Measurements from ENCODE around the gene ANKRD42. TPM values are rescaled to one million over a fixed set of nuclear protein-coding genes. Genes with fewer than 3 reads are reported as not detected.

The ANKRD42 gene
- total and polyA plus RNA-seq, 2 donors (not counting 3 experiments of a cell fraction or from before 2014, with no cell fraction given) = 3.3 to 6.6 TPM

DNA sequence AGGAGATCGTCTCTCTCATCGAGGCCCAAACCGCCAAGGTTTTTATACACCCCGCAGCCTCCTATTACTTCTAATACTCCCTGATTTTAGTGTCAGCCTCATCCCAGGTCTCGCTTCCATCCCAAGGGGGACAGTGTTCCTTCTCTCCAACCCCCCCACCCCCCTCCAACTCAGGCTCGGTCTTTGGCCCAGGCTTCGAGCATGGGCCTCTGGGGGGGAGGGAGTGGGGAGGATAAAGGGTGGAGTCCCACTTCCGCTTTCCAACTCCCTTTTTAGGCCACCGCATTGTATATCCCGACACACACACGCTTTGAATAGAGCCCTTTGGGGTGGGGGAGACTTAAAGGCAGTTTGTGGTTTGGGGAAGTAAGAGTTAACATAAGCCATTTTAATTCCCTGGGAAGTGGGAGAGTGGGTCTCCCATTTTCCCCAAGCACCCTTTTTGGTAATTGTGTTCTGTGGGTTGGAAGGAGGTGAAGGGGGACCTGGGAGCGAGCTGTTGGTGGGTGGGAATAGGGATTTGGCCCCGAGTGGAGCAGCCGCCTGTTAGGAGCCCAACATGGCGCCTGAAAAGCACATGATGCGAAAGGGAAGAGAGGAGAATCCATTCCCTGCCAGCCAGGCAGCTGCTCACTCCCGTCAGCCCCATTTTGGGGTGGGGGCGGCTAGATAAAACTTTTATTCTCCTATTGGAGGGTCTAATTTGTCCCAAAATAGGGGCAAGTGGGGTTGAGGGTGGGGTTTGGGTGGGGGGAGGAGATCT is 35.7 kb upstream of the ANKRD42 start:
- Histone ChIP-seq H3K4me2 (ENCODE audit: insufficient read depth, low read length) (peak overlapping the region; percentile 100), H3K4me1 (ENCODE audit: control insufficient read depth, extremely low read depth, insufficient read depth, low read length) (peaks cover 32% of the 10 kb centered on the region), H3K9me3 (replicated peaks; ENCODE audit: control insufficient read depth, insufficient read depth, low read length) (no peaks in the 10 kb centered on the region), H3K36me3 (ENCODE audit: control insufficient read depth in 2 of 2, extremely low read depth in 1 of 2, insufficient read depth in 2 of 2, low read length in 2 of 2) (peaks cover 0 to 5% of the 10 kb centered on the region in 2 experiments), H3K9ac (replicated peaks; ENCODE audit: extremely low read depth, insufficient read depth, low read length) (peak overlapping the region; percentile 99), H3K27ac (ENCODE audit: insufficient read depth, low read depth, low read length) (peak overlapping the region; percentile 98), H3K79me2 (ENCODE audit: control insufficient read depth, insufficient read depth, low read length) (peaks cover 58% of the 10 kb centered on the region), H4K20me1 (replicated peaks; ENCODE audit: control insufficient read depth, extremely low read depth, insufficient read depth, low read length) (peaks cover 13% of the 10 kb centered on the region), H3K9me1 (replicated peaks; ENCODE audit: control insufficient read depth, extremely low read depth, insufficient read depth, low read length) (no peaks in the 10 kb centered on the region), H3K27me3 (ENCODE audit: control insufficient read depth in 2 of 2, insufficient read depth in 2 of 2, low read length in 2 of 2) (no peaks in the 10 kb centered on the region), H3K4me3 (replicated peaks in 1 of 3; ENCODE audit: insufficient read depth in 1 of 3, low read depth in 1 of 3, low read length in 3 of 3) (peak overlapping the region; percentile 94 to 100 (median 100)), H2AFZ (ENCODE audit: low read depth, low read length) (no peak overlapping the region)
- ChIA-PET CTCF (interaction anchor here (0.7 to 2.1 kb wide), 5 partner anchors 10 to 257 kb away, joined by 3 to 14 read pairs (median 5); partner anchors contain the start of genes DDIAS and PRCP), POLR2A (interaction anchor here (0.7 to 2.0 kb wide), 12 partner anchors 14 to 301 kb away, joined by 3 to 8 read pairs (median 5); partner anchors contain the start of genes ANKRD42, CCDC90B, DDIAS and PRCP)
- no peak for FAIRE-seq
- TF ChIP-seq POLR2A (IDR thresholded peaks at IDR 0.05; ENCODE audit: low read depth, low read length) (no peak), GATA2 (IDR thresholded peaks at IDR 0.05; ENCODE audit: insufficient read depth, insufficient read length, low read depth, low read length) (peak; percentile 9), FOS (IDR thresholded peaks at IDR 0.05; ENCODE audit: borderline replicate concordance, insufficient read depth, low read length) (no peak)
- TF ChIP-seq, protein P1, sequence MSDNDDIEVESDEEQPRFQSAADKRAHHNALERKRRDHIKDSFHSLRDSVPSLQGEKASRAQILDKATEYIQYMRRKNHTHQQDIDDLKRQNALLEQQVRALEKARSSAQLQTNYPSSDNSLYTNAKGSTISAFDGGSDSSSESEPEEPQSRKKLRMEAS (IDR thresholded peaks at IDR 0.05; ENCODE audit: insufficient read depth, insufficient read length) = no peak
- BruUV-seq (replicated peaks) = TSS peak; percentile 52
- intact Hi-C loops (cut with micrococcal nuclease) = loop anchor here (1.0 to 5.0 kb wide), 8 partner anchors 37 to 380 kb away; partner anchors contain the start of gene CCDC90B
- dilution Hi-C loops (cut with MboI; ENCODE audit: extremely low pct_ligation_motif_present, low sequenced_read_pairs) = no loop called here
- DNase-seq (ENCODE audit: low read depth, low spot score) = peak; percentile 70

DNA sequence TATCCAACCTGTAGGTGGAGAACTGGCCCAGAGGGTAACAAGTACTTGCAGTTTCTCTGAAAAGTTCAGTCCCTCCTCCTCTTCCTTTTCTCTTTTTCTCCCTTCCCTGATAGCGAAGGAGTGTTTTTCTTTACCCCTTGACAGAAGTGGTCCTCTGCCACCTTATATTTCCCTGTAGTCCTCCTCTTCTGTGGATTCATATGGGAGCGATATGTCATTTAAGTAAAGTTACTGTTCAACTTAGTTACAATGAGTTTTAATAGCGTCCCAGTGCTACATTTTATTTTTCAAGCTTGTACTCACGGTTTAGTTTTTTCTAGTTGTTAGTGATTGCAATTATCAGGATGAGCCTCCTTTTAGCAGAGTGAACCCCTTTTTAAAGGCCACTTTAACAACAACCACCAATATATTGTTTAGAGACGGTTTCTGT is 35.1 kb upstream of the ANKRD42 start:
- Histone ChIP-seq H3K79me2 (ENCODE audit: control insufficient read depth, insufficient read depth, low read length) (peaks cover 64% of the 10 kb centered on the region), H3K36me3 (ENCODE audit: control insufficient read depth in 2 of 2, extremely low read depth in 1 of 2, insufficient read depth in 2 of 2, low read length in 2 of 2) (peaks cover 0 to 5% of the 10 kb centered on the region in 2 experiments), H3K27me3 (ENCODE audit: control insufficient read depth in 2 of 2, insufficient read depth in 2 of 2, low read length in 2 of 2) (no peaks in the 10 kb centered on the region), H3K27ac (ENCODE audit: insufficient read depth, low read depth, low read length) (peak overlapping the region; percentile 98), H4K20me1 (replicated peaks; ENCODE audit: control insufficient read depth, extremely low read depth, insufficient read depth, low read length) (peaks cover 13% of the 10 kb centered on the region), H3K9me1 (replicated peaks; ENCODE audit: control insufficient read depth, extremely low read depth, insufficient read depth, low read length) (no peaks in the 10 kb centered on the region), H2AFZ (ENCODE audit: low read depth, low read length) (no peak overlapping the region), H3K9me3 (replicated peaks; ENCODE audit: control insufficient read depth, insufficient read depth, low read length) (no peaks in the 10 kb centered on the region), H3K4me2 (ENCODE audit: insufficient read depth, low read length) (peak overlapping the region; percentile 100), H3K4me3 (replicated peaks in 1 of 3; ENCODE audit: insufficient read depth in 1 of 3, low read depth in 1 of 3, low read length in 3 of 3) (peak overlapping the region; percentile 94 to 100 (median 100)), H3K9ac (replicated peaks; ENCODE audit: extremely low read depth, insufficient read depth, low read length) (peak overlapping the region; percentile 99), H3K4me1 (ENCODE audit: control insufficient read depth, extremely low read depth, insufficient read depth, low read length) (peaks cover 32% of the 10 kb centered on the region)
- POLR2A ChIA-PET = interaction anchor here (0.6 to 1.7 kb wide), 4 partner anchors 61 to 275 kb away, joined by 3 to 8 read pairs (median 3); partner anchors contain the start of gene RAB30
- CTCF ChIA-PET = interaction anchor here (0.8 to 1.5 kb wide), 3 partner anchors 10 to 291 kb away, joined by 3 read pairs; partner anchors contain the start of gene PRCP
- FAIRE-seq (no peak), DNase-seq (ENCODE audit: low read depth, low spot score) (no peak)
- dilution Hi-C loops (cut with MboI; ENCODE audit: extremely low pct_ligation_motif_present, low sequenced_read_pairs) = no loop called here
- intact Hi-C loops (cut with micrococcal nuclease) = loop anchor here (5.0 kb wide), 4 partner anchors 71 to 381 kb away; no protein-coding TSS in a partner anchor
- TF ChIP-seq POLR2AphosphoS5 (IDR thresholded peaks at IDR 0.05; ENCODE audit: insufficient read depth, low read depth, low read length) (peak; percentile 4), GATA2 (IDR thresholded peaks at IDR 0.05; ENCODE audit: insufficient read depth, insufficient read length, low read depth, low read length) (peak; percentile 6)
- TF ChIP-seq, protein P1 (IDR thresholded peaks at IDR 0.05; ENCODE audit: insufficient read depth, insufficient read length) = no peak
- BruUV-seq (replicated peaks) = no TSS peak
